Fibroblast of skin of left quadriceps (primary cell): Measurements from ENCODE around the gene ACOXL.

Experiments
- DNase-seq, 2 experiments: peaks; one replicate each; pipeline ENCODE4 v3.0.0-alpha.2; 2013; ENCODE audit warnings: low read depth in 2 of 2

The ACOXL gene

GRCh38 chr2:111162718-111163331, 430.5 kb downstream of the ACOXL start:
- DNase-seq = no peak

DNA sequence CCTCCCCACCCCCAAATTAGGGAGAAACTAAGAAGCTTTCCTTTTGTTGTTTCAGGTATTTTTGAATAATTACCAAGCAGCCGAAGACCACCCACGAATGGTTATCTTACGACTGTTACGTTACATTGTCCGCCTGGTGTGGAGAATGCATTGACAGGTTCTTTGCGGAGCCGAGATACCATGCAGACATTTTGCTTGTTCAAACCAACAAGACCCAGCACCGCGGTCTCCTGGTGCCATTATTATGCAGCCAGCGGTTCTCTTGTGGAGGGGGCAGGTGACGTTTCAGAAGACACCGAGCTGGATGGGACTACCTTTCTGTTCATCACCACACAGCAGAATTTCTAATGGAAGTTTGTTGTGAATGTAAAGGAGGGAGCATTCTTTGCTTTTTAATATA, 431.7 kb downstream of the ACOXL start:
- no peak for DNase-seq

DNA sequence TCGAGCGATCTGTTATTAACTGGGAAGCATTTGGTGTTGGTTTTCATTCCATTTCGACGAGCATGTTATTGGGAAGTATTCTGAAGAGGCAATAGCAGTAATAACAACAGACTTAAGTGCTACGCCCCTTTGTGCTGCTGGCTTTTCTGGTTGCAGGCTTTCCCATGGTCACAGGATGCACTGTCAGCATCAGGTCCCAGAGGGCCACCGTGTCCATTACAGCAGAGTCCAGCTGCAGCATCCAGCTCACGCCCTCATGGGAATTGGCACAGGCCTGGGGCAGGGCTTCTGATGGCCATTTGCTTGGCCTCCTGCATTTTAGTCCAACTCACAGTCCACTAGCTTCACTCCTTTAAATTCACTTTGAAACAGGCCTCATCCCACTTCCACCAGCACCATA, 432.7 kb downstream of the ACOXL start:
- no peak for DNase-seq

DNA sequence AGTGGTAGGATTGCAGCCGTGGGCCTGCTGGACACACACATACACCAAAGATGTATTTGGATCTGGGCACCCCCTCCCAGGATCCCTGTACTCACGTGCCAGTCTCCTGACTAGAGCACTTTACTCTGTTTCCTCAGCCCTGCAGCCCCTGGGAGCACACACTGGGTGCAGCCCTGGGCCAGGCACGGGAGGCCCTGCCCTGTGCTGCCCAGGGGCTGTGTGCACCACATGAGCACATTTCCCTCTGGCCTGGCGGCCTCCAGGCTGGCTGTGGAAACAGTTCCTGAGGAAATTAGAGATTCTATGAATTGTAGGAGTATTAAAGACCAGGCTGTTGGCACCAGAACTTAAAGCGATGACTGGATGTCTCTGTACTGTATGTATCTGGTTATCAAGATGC, 433.7 kb downstream of the ACOXL start:
- no peak for DNase-seq

- DNase-seq = no peak
Measured at GRCh38 chr2:111167076-111167862, 434.9 kb downstream of the ACOXL start.

- no peak for DNase-seq
Measured at GRCh38 chr2:111167863-111168162, 435.4 kb downstream of the ACOXL start.
